Large intestine (tissue), 3 donors: ENCODE data around the gene BPHL. TPM values are rescaled to one million over a fixed set of nuclear protein-coding genes. Genes with fewer than 3 reads are reported as not detected.
A peak's percentile ranks its signal among the peaks of the same experiment; 100 is the strongest.

Source experiments
- DNase-seq, 2 donors: peaks; one replicate each; pipeline versions ENCODE4 v3.0.0 to v3.0.0-alpha.2; 2013
- H3K27ac ChIP-seq: one replicate; pipeline ENCODE4 v1.5.1; 2013; ENCODE audit warnings: low read length
- H3K27me3 ChIP-seq: 2 replicates; pipeline ENCODE4 v1.6.1; 2013; ENCODE audit warnings: low read length; ENCODE audit not compliant: control insufficient read depth, insufficient read depth
- H3K36me3 ChIP-seq: 2 replicates; pipeline ENCODE4 v1.6.1; 2013; ENCODE audit warnings: low read length; ENCODE audit not compliant: control insufficient read depth, insufficient read depth
- H3K4me1 ChIP-seq: one replicate; pipeline ENCODE4 v1.6.1; 2013; ENCODE audit warnings: low read length; ENCODE audit not compliant: control insufficient read depth, insufficient read depth
- H3K4me3 ChIP-seq: one replicate; pipeline ENCODE4 v1.5.1; 2013; ENCODE audit warnings: low read length
- H3K9me3 ChIP-seq: one replicate; pipeline ENCODE4 v1.6.1; 2013; ENCODE audit warnings: mild to moderate bottlenecking, low read depth, low read length, moderate library complexity; ENCODE audit not compliant: control insufficient read depth
- WGBS: methylation state at CpG from one replicate; pipeline ENCODE4 v1.1.5; 2013; ENCODE audit warnings: low lambda C conversion rate; ENCODE audit not compliant: insufficient coverage; 5-methylcytosine and 5-hydroxymethylcytosine counted together
- polyA plus RNA-seq: library from polyadenylated mRNA; unstranded; fragments of 120-200 nt; gene quantifications from one replicate; pipeline ENCODE4 v1.2.1, GENCODE V29; 2013

The BPHL gene
- polyA plus RNA-seq, 1 donor: 77.9 TPM

GRCh38 chr6:3117912-3118352 lies 579 bp upstream of the BPHL start:
- H3K27me3 ChIP-seq: no peaks in the 10 kb centered on the region
- H3K27ac ChIP-seq: peak overlapping the region; percentile 99
- H3K36me3 ChIP-seq: peaks cover 23% of the 10 kb centered on the region
- no peak for DNase-seq
- 100% methylated on average over 1 of the region's 8 CpGs for WGBS
- H3K4me3 ChIP-seq: peak overlapping the region; percentile 80
- H3K4me1 ChIP-seq: peaks cover 13% of the 10 kb centered on the region
- H3K9me3 ChIP-seq: no peaks in the 10 kb centered on the region

GRCh38 chr6:3119040-3119723 lies 671 bp downstream of the BPHL start:
- Histone ChIP-seq H3K4me1 (peaks cover 13% of the 10 kb centered on the region), H3K27ac (peak overlapping the region; percentile 99), H3K36me3 (peaks cover 10% of the 10 kb centered on the region), H3K9me3 (no peaks in the 10 kb centered on the region), H3K27me3 (no peaks in the 10 kb centered on the region), H3K4me3 (peak overlapping the region; percentile 80)
- DNase-seq: peak; percentile 85 to 93
- WGBS: 50% methylated on average over 3 of the region's 19 CpGs

GRCh38 chr6:3120765-3121089 lies 2.2 kb downstream of the BPHL start:
- Histone ChIP-seq H3K9me3 (no peaks in the 10 kb centered on the region), H3K27ac (peak overlapping the region; percentile 57), H3K4me3 (no peak overlapping the region), H3K36me3 (peaks cover 3% of the 10 kb centered on the region), H3K27me3 (no peaks in the 10 kb centered on the region), H3K4me1 (peaks cover 19% of the 10 kb centered on the region)
- no peak for DNase-seq
- 83% methylated on average over 1 of the region's 5 CpGs for WGBS

GRCh38 chr6:3122823-3123182 lies 4.3 kb downstream of the BPHL start:
- DNase-seq: no peak
- H3K36me3 ChIP-seq: peaks cover 5% of the 10 kb centered on the region
- WGBS: no CpG with 5 or more reads among the region's 9 CpGs

GRCh38 chr6:3124667-3125066 lies 6.2 kb downstream of the BPHL start:
- Histone ChIP-seq H3K27me3 (no peaks in the 10 kb centered on the region), H3K4me1 (peaks cover 19% of the 10 kb centered on the region), H3K4me3 (no peak overlapping the region), H3K36me3 (peaks cover 24% of the 10 kb centered on the region), H3K9me3 (peaks cover 2% of the 10 kb centered on the region), H3K27ac (no peak overlapping the region)
- DNase-seq: no peak
- 100% methylated on average over 1 of the region's 8 CpGs for WGBS

More at GRCh38 chr6:3122823-3123182, 4.3 kb downstream of the BPHL start:
- Histone ChIP-seq H3K4me1 (peaks cover 19% of the 10 kb centered on the region), H3K27ac (no peak overlapping the region), H3K4me3 (no peak overlapping the region), H3K9me3 (peaks cover 2% of the 10 kb centered on the region), H3K27me3 (no peaks in the 10 kb centered on the region)

- peak; percentile 78 to 84 for DNase-seq
- peaks cover 8% of the 10 kb centered on the region for H3K4me1 ChIP-seq
- peaks cover 2% of the 10 kb centered on the region for H3K9me3 ChIP-seq
- 20% methylated on average over 1 of the region's 2 CpGs for WGBS
- no peaks in the 10 kb centered on the region for H3K27me3 ChIP-seq
- H3K36me3 ChIP-seq: peaks cover 35% of the 10 kb centered on the region
- no peak overlapping the region for H3K4me3 ChIP-seq
- H3K27ac ChIP-seq: peak overlapping the region; percentile 81
These were observed 7.3 kb downstream of the BPHL start for GRCh38 chr6:3125815-3126214.

GRCh38 chr6:3128356-3129108 lies 10.0 kb downstream of the BPHL start:
- H3K36me3 ChIP-seq: peaks cover 62% of the 10 kb centered on the region
- H3K9me3 ChIP-seq: peaks cover 2% of the 10 kb centered on the region
- no peak for DNase-seq
- no peak overlapping the region for H3K27ac ChIP-seq
- H3K27me3 ChIP-seq: no peaks in the 10 kb centered on the region
- peaks cover 9% of the 10 kb centered on the region for H3K4me1 ChIP-seq
- WGBS: 100% methylated on average over 4 of the region's 15 CpGs
- no peak overlapping the region for H3K4me3 ChIP-seq

- no CpG with 5 or more reads among the region's 15 CpGs for WGBS
- peaks cover 5% of the 10 kb centered on the region for H3K4me1 ChIP-seq
These were observed 13.2 kb downstream of the BPHL start for GRCh38 chr6:3131695-3132094.

GRCh38 chr6:3133515-3133914 lies 15.0 kb downstream of the BPHL start:
- Histone ChIP-seq H3K4me3 (no peak overlapping the region), H3K27ac (peak overlapping the region; percentile 17), H3K4me1 (peaks cover 9% of the 10 kb centered on the region), H3K9me3 (no peaks in the 10 kb centered on the region), H3K27me3 (no peaks in the 10 kb centered on the region), H3K36me3 (peaks cover 71% of the 10 kb centered on the region)
- peak; percentile 36 to 49 for DNase-seq
- WGBS: no CpG with 5 or more reads among the region's 9 CpGs

More at GRCh38 chr6:3131695-3132094, 13.2 kb downstream of the BPHL start:
- Histone ChIP-seq H3K4me3 (no peak overlapping the region), H3K27ac (no peak overlapping the region), H3K27me3 (no peaks in the 10 kb centered on the region), H3K9me3 (no peaks in the 10 kb centered on the region), H3K36me3 (peaks cover 66% of the 10 kb centered on the region)
- no peak for DNase-seq

- no peaks in the 10 kb centered on the region for H3K27me3 ChIP-seq
- 63% methylated on average over 5 of the region's 13 CpGs for WGBS
- no peaks in the 10 kb centered on the region for H3K9me3 ChIP-seq
- H3K27ac ChIP-seq: no peak overlapping the region
- H3K4me3 ChIP-seq: no peak overlapping the region
- H3K36me3 ChIP-seq: peaks cover 67% of the 10 kb centered on the region
- peaks cover 25% of the 10 kb centered on the region for H3K4me1 ChIP-seq
- DNase-seq: peak in 1 of 2 donors; percentile 46
These were observed 17.3 kb downstream of the BPHL start for GRCh38 chr6:3135668-3136291.
